ENCODE measurements around the gene PTPRD.
"Not testable (repeated sequence)": the region's sequence is repeated elsewhere in the genome, so short reads cannot be mapped to it uniquely, and the experiment has no call there.

Gene PTPRD

GRCh38 chr9:9498846-9499245 is 1114.0 kb downstream of the PTPRD start:
- no peak for DNase-seq (ENCODE audit: low read depth in 3 of 3)

GRCh38 chr9:9498128-9498527 is 1114.7 kb downstream of the PTPRD start:
- DNase-seq (ENCODE audit: low read depth in 3 of 3): no peak

DNA sequence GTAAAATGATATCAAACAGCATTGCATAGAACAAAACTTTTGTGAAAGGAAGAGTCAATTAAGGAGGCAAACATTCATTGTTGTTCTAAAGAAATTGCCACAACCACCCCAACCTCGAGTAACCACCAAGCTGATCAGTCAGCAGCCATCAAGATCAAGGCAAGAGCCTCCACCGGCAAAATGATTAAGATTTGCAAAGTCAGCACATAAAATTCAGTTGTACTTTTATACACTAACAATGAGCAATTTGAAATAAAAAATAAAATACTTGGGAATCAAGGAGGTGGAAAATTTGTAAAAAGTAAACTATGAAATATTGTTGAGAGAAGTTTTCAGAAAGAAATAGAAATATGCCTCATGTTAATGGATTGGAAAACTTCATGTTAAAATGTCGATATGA is 1118.5 kb downstream of the PTPRD start:
- DNase-seq (ENCODE audit: low read depth in 3 of 3): no peak

GRCh38 chr9:9492506-9492905 is 1120.3 kb downstream of the PTPRD start:
- no peak for DNase-seq (ENCODE audit: low read depth in 3 of 3)

DNA sequence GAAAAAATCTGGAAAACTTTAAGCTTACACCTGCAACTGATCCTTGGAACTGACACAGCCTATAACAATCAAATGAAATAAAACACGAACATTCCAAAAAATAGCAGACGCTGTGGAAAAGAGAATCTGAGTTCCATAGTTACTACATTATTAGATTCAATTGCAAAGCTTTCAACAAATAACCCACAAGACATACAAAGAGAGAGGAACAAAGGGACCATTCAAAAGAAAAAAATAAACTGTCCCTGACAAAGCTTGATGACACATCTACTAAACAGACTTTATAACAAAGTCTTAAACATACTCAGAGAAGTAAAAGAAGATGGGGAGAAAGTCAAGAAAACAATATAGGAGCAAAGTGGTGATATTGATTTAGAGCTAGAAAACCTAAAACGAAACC is 1123.6 kb downstream of the PTPRD start:
- DNase-seq (ENCODE audit: low read depth in 3 of 3): no peak

GRCh38 chr9:9483175-9483574 is 1129.6 kb downstream of the PTPRD start:
- DNase-seq (ENCODE audit: low read depth in 3 of 3): no peak

- DNase-seq (ENCODE audit: low read depth in 3 of 3): no peak
Measured at GRCh38 chr9:9478741-9479140, 1134.1 kb downstream of the PTPRD start.

- no peak for DNase-seq (ENCODE audit: low read depth in 3 of 3)
Measured at GRCh38 chr9:9469271-9469670, 1143.5 kb downstream of the PTPRD start.

- DNase-seq (ENCODE audit: low read depth in 3 of 3): not testable (repeated sequence)
Measured at GRCh38 chr9:9441874-9442273, 1170.9 kb downstream of the PTPRD start.

- no peak for DNase-seq (ENCODE audit: low read depth in 3 of 3)
Measured at GRCh38 chr9:9437641-9438040, 1175.2 kb downstream of the PTPRD start.

- DNase-seq (ENCODE audit: low read depth in 3 of 3): not testable (repeated sequence)
Measured at GRCh38 chr9:9426454-9426853, 1186.3 kb downstream of the PTPRD start.

- no peak for DNase-seq (ENCODE audit: low read depth in 3 of 3)
Measured at GRCh38 chr9:9412241-9412640, 1200.6 kb downstream of the PTPRD start.

DNA sequence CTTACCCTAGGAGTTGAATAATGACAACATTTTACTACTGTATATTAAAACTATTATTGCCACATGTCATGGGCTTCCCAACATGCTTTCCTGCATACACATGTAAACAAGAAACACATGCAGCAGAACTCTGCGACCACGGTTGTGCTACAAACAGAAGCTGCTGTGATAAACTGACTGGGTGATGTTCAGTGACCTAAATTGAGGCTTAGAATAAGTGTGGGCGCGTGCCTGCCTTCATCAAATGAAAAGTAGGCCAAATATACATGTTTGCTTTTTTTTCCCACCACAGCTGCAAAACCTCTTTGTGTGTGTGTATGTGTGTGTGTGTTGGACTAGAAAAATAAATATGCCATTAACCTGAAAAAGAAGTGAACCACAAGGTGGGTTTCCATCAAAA is 1202.1 kb downstream of the PTPRD start:
- no peak for DNase-seq (ENCODE audit: low read depth in 3 of 3)

DNA sequence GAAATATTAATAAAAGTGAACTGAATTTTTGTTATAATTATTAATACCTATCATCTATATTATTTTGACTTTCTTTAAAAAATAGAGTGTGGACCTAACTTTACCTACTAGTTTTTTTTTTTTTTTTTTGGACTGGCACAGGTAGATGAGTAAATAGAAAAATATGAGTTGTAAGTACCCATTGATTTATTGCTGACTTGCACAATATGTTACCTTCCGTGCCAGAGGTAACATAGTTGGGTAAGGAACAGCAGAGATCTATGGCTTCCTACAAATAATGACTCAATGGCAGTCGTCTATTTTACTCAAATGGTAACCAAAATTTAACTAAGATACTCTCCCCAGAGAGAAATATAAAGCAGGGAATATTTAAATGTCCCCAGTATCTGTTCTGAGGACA is 1212.8 kb downstream of the PTPRD start:
- no peak for DNase-seq (ENCODE audit: low read depth in 3 of 3)

DNA sequence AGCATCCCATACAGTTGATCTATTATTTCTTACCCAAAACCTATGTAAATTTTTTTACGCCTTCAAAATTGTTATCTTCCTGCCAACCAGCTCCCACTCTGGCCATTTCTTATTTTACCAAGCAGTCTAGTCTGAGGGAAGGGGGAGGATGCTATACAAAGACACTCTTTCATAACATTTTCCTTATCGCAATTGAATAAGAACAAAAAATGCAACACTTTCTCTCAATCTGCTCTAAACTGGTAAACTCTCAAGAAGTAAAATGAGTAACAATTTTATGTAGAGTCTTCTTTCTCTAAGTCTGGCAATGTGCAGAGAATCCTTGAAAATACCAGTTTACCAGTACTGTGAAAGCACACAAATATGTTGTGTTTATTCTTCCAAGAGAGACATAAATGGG is 1216.3 kb downstream of the PTPRD start:
- DNase-seq (ENCODE audit: low read depth in 3 of 3): no peak

DNA sequence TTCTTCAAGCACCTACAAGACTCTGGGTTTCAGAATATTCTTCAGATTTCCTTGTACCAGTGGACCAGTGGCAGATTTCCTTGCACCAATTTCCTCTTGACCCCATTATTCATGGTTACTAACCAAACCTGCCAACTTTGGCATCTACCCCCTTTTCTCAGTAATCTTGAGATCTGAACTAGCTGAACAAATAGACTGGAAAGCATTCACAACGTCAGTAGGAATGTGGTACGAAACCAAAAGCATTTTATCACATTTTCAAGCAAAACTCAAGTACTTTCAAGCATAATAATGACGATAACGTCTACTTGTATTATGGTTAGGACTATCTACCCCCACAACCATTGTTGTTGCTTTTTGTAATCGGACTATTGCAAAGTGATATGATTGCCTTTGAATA is 1217.3 kb downstream of the PTPRD start:
- DNase-seq (ENCODE audit: low read depth in 3 of 3): no peak

- no peak for DNase-seq (ENCODE audit: low read depth in 3 of 3)
Measured at GRCh38 chr9:9392755-9393154, 1220.0 kb downstream of the PTPRD start.

DNA sequence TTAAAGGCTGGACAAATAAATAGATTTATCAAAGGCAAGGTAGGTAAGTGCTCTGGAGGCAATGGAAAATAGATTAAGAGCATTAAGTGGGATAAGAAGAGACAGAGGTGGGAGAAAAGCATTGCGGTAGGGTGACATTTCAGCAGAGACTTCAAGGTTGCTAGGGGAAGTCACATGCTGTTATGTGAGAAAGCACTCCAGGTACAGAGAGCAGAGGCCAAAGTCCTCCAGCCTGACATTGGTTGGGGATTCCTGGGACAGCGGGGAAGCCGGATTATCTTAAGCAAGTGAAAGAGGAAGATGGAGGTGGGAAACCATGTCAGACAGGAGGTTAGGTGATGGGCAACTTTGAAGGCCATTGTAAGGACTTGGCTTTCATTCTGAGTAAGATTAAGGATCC is 1222.9 kb downstream of the PTPRD start:
- no peak for DNase-seq (ENCODE audit: low read depth in 3 of 3)

- no peak for DNase-seq (ENCODE audit: low read depth in 3 of 3)
Measured at GRCh38 chr9:9387511-9388115, 1225.2 kb downstream of the PTPRD start.

DNA sequence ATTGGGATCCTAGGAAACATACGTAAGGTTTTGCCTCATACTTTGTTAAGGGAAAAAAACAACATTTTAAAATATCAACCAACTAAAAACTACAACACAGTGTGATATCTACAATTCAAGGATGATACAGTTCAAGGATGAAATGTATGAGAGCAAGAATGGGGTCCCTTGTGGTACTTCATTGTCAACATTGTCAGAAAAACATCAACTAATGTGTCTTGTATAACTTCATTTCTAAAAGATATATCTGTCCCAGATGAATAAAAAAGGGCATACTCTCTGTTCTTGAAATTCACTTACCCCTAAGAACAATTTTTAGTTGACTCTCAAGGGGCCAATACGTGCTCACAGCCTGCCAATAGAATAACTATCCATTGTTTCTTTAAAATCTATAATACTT is 1250.5 kb downstream of the PTPRD start:
- DNase-seq (ENCODE audit: low read depth in 3 of 3): no peak

DNA sequence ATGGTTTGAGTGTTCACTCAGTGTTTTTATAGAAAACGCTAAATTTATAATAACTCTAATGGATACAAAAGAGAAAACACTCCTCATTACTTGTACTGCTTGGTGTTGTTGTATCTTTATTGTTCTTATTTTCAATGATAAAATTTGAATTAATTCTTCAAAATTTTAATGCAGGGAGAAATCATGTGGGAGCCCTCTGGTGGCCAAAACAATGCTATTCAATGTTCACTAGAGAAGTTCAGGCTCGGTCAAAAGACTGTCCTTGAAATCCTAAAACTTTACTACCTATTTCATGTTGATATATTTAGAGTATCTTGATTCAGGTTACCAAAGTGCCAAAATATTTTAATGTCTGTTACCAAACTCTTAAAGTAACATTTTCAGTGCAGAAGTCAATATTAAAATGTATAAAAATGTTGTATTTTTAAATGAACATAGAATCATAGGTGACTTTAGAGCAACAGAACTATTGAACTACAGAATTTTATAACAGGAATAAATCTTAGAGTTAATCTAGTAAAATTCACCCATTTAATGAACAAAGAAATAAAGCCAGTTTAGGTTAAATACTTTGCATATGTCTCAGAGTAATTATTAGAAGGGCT is 1259.8 kb downstream of the PTPRD start:
- no peak for DNase-seq (ENCODE audit: low read depth in 3 of 3)

- no peak for DNase-seq (ENCODE audit: low read depth in 3 of 3)
Measured at GRCh38 chr9:9341203-9341602, 1271.6 kb downstream of the PTPRD start.

DNA sequence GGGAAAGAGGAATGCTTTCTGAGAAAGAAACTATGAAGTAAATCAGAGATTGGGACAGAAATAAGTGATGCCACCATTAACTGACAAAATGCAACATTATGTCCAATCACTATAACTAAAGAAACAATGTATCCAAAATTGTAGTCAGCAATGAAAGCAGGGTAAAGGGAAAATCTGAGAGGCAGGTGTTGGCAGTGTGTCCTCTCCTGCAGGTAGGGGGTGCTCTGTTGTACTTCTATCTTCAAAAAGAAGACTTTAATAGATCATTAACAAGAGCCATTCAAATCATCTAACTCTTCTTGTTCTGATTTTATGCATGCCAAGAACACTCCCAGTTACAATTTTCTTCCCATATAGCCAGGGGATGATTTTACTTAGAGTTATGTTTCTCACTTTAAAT is 1275.7 kb downstream of the PTPRD start:
- DNase-seq (ENCODE audit: low read depth in 3 of 3): no peak

DNA sequence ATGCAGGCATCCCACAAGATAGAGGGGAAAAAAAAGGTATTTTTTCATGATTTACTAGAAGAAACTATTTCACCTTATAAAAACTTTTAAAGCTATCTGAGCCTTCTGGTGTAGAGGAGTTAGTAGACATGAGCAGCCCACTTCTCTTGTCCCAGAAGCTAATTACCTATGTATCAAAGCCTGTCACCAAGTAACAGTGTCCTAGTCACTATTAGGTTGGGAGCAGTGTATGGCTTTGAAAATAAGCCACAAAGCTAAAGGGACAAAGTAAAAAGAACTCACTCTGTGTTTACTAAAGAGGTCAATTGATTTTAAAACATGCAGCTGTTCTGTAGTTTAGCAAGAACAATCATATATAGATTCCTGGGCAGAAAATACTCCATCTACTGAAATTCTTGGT is 1286.1 kb downstream of the PTPRD start:
- DNase-seq (ENCODE audit: low read depth in 3 of 3): no peak
